ENCODE results near the gene SLIT1.
A peak's percentile ranks its signal among the peaks of the same experiment; 100 is the strongest.

SLIT1 gene

DNA sequence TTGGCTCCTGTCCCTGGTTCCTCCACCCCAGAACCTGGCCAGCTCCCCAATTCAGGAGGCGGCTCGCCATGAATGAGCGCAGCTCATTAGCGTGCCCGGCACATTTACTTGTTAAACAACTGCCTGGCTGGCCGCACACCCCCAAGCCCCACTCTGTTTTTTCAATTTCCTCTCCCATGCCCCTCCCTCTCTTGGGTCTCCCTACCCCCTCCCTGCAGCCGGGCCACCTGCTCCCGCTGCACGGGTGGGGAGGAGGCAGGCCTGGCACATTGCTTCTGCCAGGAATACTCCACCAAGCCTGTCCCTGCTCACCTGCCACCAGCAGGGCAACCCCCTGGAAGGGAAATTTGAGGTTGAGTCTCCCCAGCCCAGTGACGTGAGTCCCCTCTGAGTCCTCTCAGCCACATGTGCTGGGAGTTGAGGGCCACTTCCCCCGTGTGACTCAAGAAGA, 2.5 kb upstream of the SLIT1 start:
- ATAC-seq (no peak), DNase-seq (no peak)
- H3K36me3 Mint-ChIP-seq (ENCODE audit: low read depth): no peaks in the 10 kb centered on the region
- peaks cover 2% of the 10 kb centered on the region for H3K4me1 Mint-ChIP-seq
- H3K27me3 Mint-ChIP-seq: peaks cover 64% of the 10 kb centered on the region
- H3K4me3 Mint-ChIP-seq: no peak overlapping the region
- H3K9me3 Mint-ChIP-seq: no peaks in the 10 kb centered on the region
- no peak overlapping the region for H3K27ac Mint-ChIP-seq

DNA sequence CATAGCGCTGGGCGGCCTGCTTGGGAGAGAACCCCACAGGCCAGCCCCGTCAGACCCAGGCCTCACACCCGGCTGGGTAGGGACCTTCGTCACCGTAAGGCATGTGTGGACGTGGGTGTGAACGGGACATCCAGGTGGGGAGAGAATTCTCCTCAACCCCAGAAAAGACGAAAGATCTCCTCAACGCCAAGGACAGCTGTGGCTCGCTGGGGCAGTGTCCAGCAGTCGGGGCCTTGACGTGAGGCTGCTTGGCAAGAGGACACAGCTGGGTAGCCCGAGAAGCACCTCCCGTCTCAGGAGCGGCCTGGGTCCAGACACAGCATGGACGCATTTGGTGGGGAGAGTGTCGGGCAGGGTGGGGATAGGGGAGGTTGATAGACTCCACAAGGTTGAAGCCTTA, 1.2 kb upstream of the SLIT1 start:
- Mint-ChIP-seq H3K4me1 (peaks cover 2% of the 10 kb centered on the region), H3K4me3 (no peak overlapping the region), H3K9me3 (no peaks in the 10 kb centered on the region), H3K27me3 (peaks cover 64% of the 10 kb centered on the region), H3K27ac (no peak overlapping the region), H3K36me3 (ENCODE audit: low read depth) (no peaks in the 10 kb centered on the region)
- ATAC-seq (no peak), DNase-seq (no peak)

GRCh38 chr10:97184971-97185325, 811 bp downstream of the SLIT1 start:
- H3K36me3 Mint-ChIP-seq (ENCODE audit: low read depth): no peaks in the 10 kb centered on the region
- peak overlapping the region; percentile 28 for H3K4me3 Mint-ChIP-seq
- H3K4me1 Mint-ChIP-seq: peaks cover 2% of the 10 kb centered on the region
- ATAC-seq (no peak), DNase-seq (no peak)
- peaks cover 68% of the 10 kb centered on the region for H3K27me3 Mint-ChIP-seq
- H3K27ac Mint-ChIP-seq: no peak overlapping the region
- H3K9me3 Mint-ChIP-seq: no peaks in the 10 kb centered on the region

- Mint-ChIP-seq H3K4me1 (peaks cover 2% of the 10 kb centered on the region), H3K27me3 (peaks cover 67% of the 10 kb centered on the region), H3K36me3 (ENCODE audit: low read depth) (no peaks in the 10 kb centered on the region)
Measured at GRCh38 chr10:97183314-97183713, 2.4 kb downstream of the SLIT1 start.

DNA sequence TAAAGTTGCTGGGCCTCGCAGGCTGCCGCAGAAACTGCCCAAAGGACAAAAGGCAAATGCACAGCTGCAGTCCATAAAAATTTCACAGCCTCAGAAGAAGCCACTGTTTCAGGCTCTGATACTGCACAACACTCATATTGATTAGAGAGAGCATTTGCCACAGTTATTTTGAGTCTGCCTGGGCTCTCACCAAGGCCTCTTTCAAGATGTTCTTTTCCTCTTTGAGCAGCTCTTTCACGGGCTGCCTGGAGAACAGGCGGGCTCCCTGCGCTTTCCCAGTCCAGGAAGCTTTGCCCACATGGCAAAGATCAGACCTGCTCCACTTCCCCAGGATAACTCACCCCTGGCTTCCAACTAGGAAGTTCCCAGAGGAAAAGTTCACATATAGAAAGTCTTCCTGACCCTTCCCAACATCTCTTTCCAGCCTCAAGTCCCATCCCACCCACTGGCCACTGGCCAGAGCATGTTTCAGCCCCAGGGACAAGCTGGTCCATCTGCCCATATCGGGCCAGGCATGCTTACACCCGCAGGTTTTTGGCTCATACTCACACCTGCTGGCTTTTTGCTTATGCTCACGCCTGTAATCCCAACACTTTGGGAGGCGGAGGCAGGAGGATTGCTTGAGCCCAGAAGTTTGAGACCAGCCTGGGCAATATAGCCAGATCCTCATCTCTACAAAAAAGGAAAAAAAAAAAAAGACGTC, 3.3 kb downstream of the SLIT1 start:
- DNase-seq (no peak), ATAC-seq (no peak)
- H3K4me1 Mint-ChIP-seq: peaks cover 2% of the 10 kb centered on the region
- H3K27ac Mint-ChIP-seq: no peak overlapping the region
- H3K4me3 Mint-ChIP-seq: no peak overlapping the region
- H3K9me3 Mint-ChIP-seq: no peaks in the 10 kb centered on the region
- peaks cover 59% of the 10 kb centered on the region for H3K27me3 Mint-ChIP-seq
- no peaks in the 10 kb centered on the region for H3K36me3 Mint-ChIP-seq (ENCODE audit: low read depth)

More at GRCh38 chr10:97183314-97183713, 2.4 kb downstream of the SLIT1 start:
- DNase-seq: no peak
- ATAC-seq: no peak
- no peak overlapping the region for H3K27ac Mint-ChIP-seq
- H3K9me3 Mint-ChIP-seq: no peaks in the 10 kb centered on the region
- H3K4me3 Mint-ChIP-seq: no peak overlapping the region

DNA sequence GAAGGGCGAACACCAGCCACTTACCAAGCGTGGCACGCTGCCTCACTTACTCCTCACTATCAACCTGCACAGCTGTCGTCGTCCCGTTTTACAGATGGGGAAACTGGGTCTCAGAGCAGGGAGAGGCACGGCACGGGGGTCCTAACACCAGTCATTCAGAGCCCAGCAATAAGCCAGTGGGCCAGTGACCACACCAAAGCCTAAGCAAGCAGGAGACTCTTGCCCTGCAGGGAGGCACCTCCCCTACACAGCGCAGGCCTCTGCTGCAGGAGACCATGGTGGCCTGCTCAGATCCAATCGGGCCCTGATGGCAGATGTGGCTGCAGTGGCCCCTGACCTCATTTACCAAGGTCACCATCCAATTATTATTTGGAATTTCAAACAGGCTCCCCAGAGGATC, 4.8 kb downstream of the SLIT1 start:
- H3K27me3 Mint-ChIP-seq: peaks cover 44% of the 10 kb centered on the region

GRCh38 chr10:97180363-97180755, 5.4 kb downstream of the SLIT1 start:
- ATAC-seq (no peak), DNase-seq (no peak)
- no peaks in the 10 kb centered on the region for H3K9me3 Mint-ChIP-seq
- H3K4me1 Mint-ChIP-seq: peaks cover 2% of the 10 kb centered on the region
- H3K36me3 Mint-ChIP-seq (ENCODE audit: low read depth): no peaks in the 10 kb centered on the region
- H3K27ac Mint-ChIP-seq: no peak overlapping the region
- peaks cover 44% of the 10 kb centered on the region for H3K27me3 Mint-ChIP-seq
- H3K4me3 Mint-ChIP-seq: no peak overlapping the region

More for the DNA sequence above, 4.8 kb downstream of the SLIT1 start:
- Mint-ChIP-seq H3K27ac (no peak overlapping the region), H3K4me1 (peaks cover 2% of the 10 kb centered on the region), H3K4me3 (no peak overlapping the region), H3K9me3 (no peaks in the 10 kb centered on the region), H3K36me3 (ENCODE audit: low read depth) (no peaks in the 10 kb centered on the region)
- ATAC-seq (no peak), DNase-seq (no peak)

DNA sequence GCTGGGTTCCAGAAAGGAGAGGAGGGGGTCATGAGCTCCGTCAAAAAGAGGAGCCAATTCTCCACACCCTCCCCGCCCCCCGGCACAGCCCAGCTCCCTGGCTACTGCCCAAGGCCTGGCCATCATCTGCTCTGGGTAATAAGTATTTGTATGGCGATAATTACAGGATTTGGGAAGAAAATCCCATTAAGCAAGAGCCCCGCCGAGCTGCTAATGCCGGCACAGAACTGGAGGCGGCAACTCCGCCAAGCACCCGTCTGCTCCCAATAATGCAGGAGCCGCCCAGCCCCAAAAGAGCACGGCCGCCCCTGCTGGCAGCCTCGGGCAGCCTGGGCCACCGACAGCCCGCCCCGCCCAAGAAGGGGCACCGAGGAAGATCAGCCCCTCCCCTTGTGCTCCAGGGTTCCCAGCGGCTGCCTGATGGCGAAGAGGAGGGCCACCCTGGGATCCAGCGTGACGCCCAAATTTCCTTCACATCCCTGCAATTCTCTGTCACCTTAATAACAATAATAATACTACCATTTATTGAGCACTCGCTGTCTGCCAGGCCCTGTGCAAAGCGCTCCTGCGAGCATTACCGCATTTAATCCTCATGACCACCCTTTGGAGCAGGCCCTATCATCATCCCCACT, 5.9 kb downstream of the SLIT1 start:
- Mint-ChIP-seq H3K27me3 (peaks cover 42% of the 10 kb centered on the region), H3K9me3 (no peaks in the 10 kb centered on the region), H3K4me3 (no peak overlapping the region), H3K36me3 (ENCODE audit: low read depth) (no peaks in the 10 kb centered on the region), H3K27ac (no peak overlapping the region), H3K4me1 (peaks cover under 1% of the 10 kb centered on the region)
- no peak for DNase-seq
- ATAC-seq: peak; percentile 31

DNA sequence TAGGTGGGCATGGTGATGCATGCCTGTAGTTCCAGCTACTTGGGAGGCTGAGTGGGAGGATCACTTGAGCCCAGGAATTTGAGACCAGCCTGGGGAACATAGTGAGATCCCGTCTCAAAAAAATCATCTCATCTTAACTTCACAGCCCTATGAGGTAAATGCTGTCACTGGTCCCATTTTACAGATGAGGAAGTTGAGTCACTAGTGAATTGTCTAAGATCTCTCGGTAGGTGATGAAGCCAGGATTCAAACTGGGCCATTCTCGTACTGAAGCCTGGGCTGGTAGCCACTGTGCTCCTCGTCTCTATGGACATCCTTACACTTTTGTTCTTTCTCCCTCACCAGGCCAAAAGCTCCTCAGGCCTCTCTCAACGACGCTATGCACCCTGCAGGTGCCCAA, 6.4 kb downstream of the SLIT1 start:
- H3K36me3 Mint-ChIP-seq (ENCODE audit: low read depth): no peaks in the 10 kb centered on the region
- no peaks in the 10 kb centered on the region for H3K9me3 Mint-ChIP-seq
- ATAC-seq (no peak), DNase-seq (no peak)
- no peak overlapping the region for H3K27ac Mint-ChIP-seq
- no peaks in the 10 kb centered on the region for H3K4me1 Mint-ChIP-seq
- no peak overlapping the region for H3K4me3 Mint-ChIP-seq
- H3K27me3 Mint-ChIP-seq: peaks cover 36% of the 10 kb centered on the region

GRCh38 chr10:97178074-97178473, 7.7 kb downstream of the SLIT1 start:
- DNase-seq: no peak
- Mint-ChIP-seq H3K27me3 (peaks cover 25% of the 10 kb centered on the region), H3K36me3 (ENCODE audit: low read depth) (no peaks in the 10 kb centered on the region), H3K4me3 (no peak overlapping the region), H3K9me3 (no peaks in the 10 kb centered on the region), H3K27ac (no peak overlapping the region), H3K4me1 (no peaks in the 10 kb centered on the region)
- no peak for ATAC-seq

DNA sequence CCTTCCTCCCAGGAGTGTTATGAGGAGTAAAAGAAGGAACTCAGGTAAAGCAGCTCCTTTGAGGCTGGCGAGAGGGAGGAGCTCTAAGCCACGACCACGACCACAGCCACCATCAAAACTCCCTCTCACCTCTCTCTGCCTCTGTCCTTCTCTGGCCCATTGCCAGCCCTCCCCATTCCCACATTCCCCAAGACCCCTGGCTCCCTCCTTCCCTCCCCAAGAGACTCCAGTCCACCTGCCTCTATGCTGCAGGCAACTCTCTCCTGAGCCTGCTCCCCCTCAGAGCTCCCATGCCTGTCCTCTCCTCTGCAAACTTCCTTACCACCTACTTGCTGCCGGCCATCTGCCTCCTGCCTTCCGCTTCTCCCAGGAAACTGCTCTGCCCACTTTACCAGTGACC, 9.5 kb downstream of the SLIT1 start:
- no peak for ATAC-seq
- Mint-ChIP-seq H3K4me3 (no peak overlapping the region), H3K27ac (no peak overlapping the region), H3K27me3 (peaks cover 23% of the 10 kb centered on the region), H3K36me3 (ENCODE audit: low read depth) (no peaks in the 10 kb centered on the region), H3K9me3 (no peaks in the 10 kb centered on the region), H3K4me1 (no peaks in the 10 kb centered on the region)
- DNase-seq: no peak

GRCh38 chr10:97175586-97175985, 10.2 kb downstream of the SLIT1 start:
- no peaks in the 10 kb centered on the region for H3K36me3 Mint-ChIP-seq (ENCODE audit: low read depth)
- no peak overlapping the region for H3K27ac Mint-ChIP-seq
- peaks cover 25% of the 10 kb centered on the region for H3K27me3 Mint-ChIP-seq
- no peaks in the 10 kb centered on the region for H3K9me3 Mint-ChIP-seq
- ATAC-seq (no peak), DNase-seq (no peak)
- no peaks in the 10 kb centered on the region for H3K4me1 Mint-ChIP-seq
- H3K4me3 Mint-ChIP-seq: no peak overlapping the region

DNA sequence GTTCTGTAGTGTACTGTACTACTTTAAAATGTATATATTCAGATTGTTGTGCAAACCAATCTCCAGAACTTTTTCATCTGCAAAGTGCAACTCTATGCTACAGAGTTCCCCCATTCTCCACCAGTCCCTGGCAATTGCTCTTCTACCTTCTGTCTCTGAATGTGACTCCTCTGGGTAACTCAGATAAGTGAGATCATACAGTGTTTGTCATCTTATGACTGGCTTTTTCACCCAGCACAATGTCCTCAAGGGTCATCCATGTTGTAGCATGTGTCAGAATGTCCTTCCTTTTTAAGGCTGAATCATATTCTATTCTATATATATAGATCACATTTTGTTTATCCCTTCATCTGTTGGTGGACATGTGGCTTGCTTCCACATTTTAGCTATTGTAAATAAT, 10.8 kb downstream of the SLIT1 start:
- Mint-ChIP-seq H3K36me3 (ENCODE audit: low read depth) (no peaks in the 10 kb centered on the region), H3K27ac (no peak overlapping the region), H3K4me1 (no peaks in the 10 kb centered on the region), H3K4me3 (no peak overlapping the region), H3K27me3 (peaks cover 21% of the 10 kb centered on the region), H3K9me3 (no peaks in the 10 kb centered on the region)
- DNase-seq: no peak
- no peak for ATAC-seq

- DNase-seq (no peak), ATAC-seq (no peak)
- no peak overlapping the region for H3K27ac Mint-ChIP-seq
- H3K36me3 Mint-ChIP-seq (ENCODE audit: low read depth): no peaks in the 10 kb centered on the region
- H3K4me1 Mint-ChIP-seq: no peaks in the 10 kb centered on the region
- no peak overlapping the region for H3K4me3 Mint-ChIP-seq
- no peaks in the 10 kb centered on the region for H3K9me3 Mint-ChIP-seq
- peaks cover 21% of the 10 kb centered on the region for H3K27me3 Mint-ChIP-seq
Measured at GRCh38 chr10:97174276-97174775, 11.4 kb downstream of the SLIT1 start.

DNA sequence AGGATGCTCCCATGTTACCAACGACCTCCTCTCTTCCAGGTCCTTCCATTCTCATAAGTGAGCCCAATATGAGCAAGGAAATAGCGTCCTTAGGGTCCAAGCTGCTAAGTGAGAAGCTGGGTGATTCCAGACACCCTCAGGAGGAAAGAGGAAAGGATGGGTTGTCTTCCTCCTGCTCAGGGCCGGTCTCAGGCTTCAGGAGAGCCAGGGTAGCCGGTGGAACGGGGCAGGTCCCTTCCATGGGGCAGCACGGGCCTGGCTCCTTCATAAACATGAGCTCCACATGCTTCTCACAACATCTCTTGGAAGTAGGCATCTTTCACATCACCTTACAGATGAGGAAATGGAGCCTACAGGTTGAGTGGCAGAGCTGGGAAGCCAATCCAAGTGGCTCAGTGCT, 12.7 kb downstream of the SLIT1 start:
- Mint-ChIP-seq H3K27ac (no peak overlapping the region), H3K27me3 (peaks cover 15% of the 10 kb centered on the region), H3K36me3 (ENCODE audit: low read depth) (no peaks in the 10 kb centered on the region), H3K4me1 (no peaks in the 10 kb centered on the region), H3K9me3 (no peaks in the 10 kb centered on the region), H3K4me3 (no peak overlapping the region)
- ATAC-seq (no peak), DNase-seq (no peak)
